Gastroesophageal sphincter (tissue), 3 donors: ENCODE results near the gene BICC1.

Source experiments
- CTCF ChIP-seq, 4 experiments: fragments of 200-600 bp in 2 of 4; fragments of 450-650 bp in 2 of 4; sonication (generic) in 1 of 4; IDR thresholded peaks; one replicate each; pipeline ENCODE4 v1.5.1; 2017 to 2019; ENCODE audit warnings: antibody characterized with exemption in 4 of 4, mild to moderate bottlenecking in 2 of 4, moderate library complexity in 2 of 4
- POLR2AphosphoS5 ChIP-seq: sonication (generic); formaldehyde crosslinking; IDR thresholded peaks from one replicate; pipeline ENCODE4 v1.6.1; 2017; ENCODE audit warnings: antibody characterized with exemption

DNA sequence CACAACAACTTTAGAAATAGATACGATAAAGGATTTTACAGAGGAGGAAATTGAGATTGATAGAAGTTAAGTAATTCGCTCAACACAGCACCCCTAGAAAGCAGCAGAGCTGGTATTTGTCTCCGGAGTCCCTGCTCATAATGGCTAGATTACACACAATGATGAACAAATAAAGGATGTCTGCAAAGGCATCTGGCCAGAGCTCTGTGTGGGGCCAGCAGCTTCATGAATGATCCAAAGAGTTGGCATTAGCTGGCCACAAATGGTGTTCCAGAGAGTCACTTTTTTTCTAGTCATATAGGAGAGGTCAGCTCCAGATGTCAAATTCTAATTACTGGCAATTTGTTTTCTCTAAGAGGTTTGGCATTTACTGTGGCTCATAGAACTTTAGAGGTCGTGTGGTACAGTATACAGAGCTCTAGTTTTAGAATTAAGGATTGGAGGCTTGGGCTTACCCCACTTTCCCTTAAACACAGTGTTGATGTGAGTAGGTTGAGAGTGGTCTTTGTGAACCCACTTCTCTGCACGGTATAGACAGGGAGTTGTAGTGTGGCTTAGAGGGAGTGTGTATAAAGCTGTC, 186.2 kb downstream of the BICC1 start:
- no peak for TF ChIP-seq CTCF (IDR thresholded peaks at IDR 0.05)
- no peak for TF ChIP-seq POLR2AphosphoS5
